A673 (cell line): ENCODE measurements around the gene TMCC1. TPM values are rescaled to one million over a fixed set of nuclear protein-coding genes. Genes with fewer than 3 reads are reported as not detected.

ENCODE experiments used
- BruUV-seq: library from RNA; stranded (reverse); fragments of 400-500 nt; replicated peaks from 2 replicates; lab custom pipeline; 2021; lab: Mats Ljungman, UMichigan
- CTCF ChIA-PET: fragments of 300-600 bp; sonication (Branson Sonifier 250); formaldehyde crosslinking; loops from one replicate; lab custom pipeline; 2022; ENCODE audit warnings: antibody characterized with exemption; lab: Charles Lee
- POLR2A ChIA-PET: fragments of 300-600 bp; sonication (Branson Sonifier 250); formaldehyde crosslinking; loops from one replicate; lab custom pipeline; 2022; ENCODE audit warnings: antibody characterized with exemption; ENCODE audit not compliant: low non-redundant PET; lab: Charles Lee
- DNase-seq: peaks from one replicate; pipeline ENCODE4 v3.0.0-alpha.2; 2015; ENCODE audit warnings: low spot score
- H3K27ac ChIP-seq: fragments of 200-600 bp; sonication (generic); 2 replicates; pipeline ENCODE4 v1.5.1; 2016; ENCODE audit warnings: mixed run types, low read depth, mild to moderate bottlenecking, mixed read lengths, antibody characterized with exemption, low read length; ENCODE audit not compliant: poor library complexity, severe bottlenecking
- H3K27me3 ChIP-seq: fragments of 200-600 bp; sonication (generic); replicated peaks from 2 replicates; pipeline ENCODE4 v1.6.1; 2017; ENCODE audit warnings: mixed run types, low read depth, mild to moderate bottlenecking, mixed read lengths, antibody characterized with exemption, low read length; ENCODE audit not compliant: insufficient read depth, poor library complexity
- H3K36me3 ChIP-seq: fragments of 200-600 bp; sonication (generic); 2 replicates; pipeline ENCODE4 v1.6.1; 2016; ENCODE audit warnings: mixed run types, mild to moderate bottlenecking, mixed read lengths, antibody characterized with exemption, low read length; ENCODE audit not compliant: insufficient read depth, poor library complexity, severe bottlenecking
- H3K4me1 ChIP-seq: fragments of 200-600 bp; sonication (generic); 2 replicates; pipeline ENCODE4 v1.6.1; 2017; ENCODE audit warnings: mixed run types, mild to moderate bottlenecking, mixed read lengths, antibody characterized with exemption, low read length; ENCODE audit not compliant: insufficient read depth, poor library complexity, severe bottlenecking
- H3K4me3 ChIP-seq: fragments of 200-600 bp; sonication (generic); 2 replicates; pipeline ENCODE4 v1.5.1; 2016; ENCODE audit warnings: low read depth, mixed run types, mild to moderate bottlenecking, mixed read lengths, low read length; ENCODE audit not compliant: poor library complexity, severe bottlenecking
- H3K9me3 ChIP-seq: fragments of 200-600 bp; sonication (generic); 2 replicates; pipeline ENCODE4 v1.6.1; 2016; ENCODE audit warnings: mixed run types, low read depth, mild to moderate bottlenecking, mixed read lengths, antibody characterized with exemption, low read length; ENCODE audit not compliant: poor library complexity, severe bottlenecking
- CTCF ChIP-seq: fragments of 300-800, 200-600 bp; sonication (generic); conservative IDR thresholded peaks from 2 replicates; pipeline ENCODE4 v1.5.1; 2017; ENCODE audit warnings: low read depth, mild to moderate bottlenecking, antibody characterized with exemption, low read length, moderate library complexity, mixed read lengths
- EZH2 ChIP-seq: fragments of 200-600 bp; sonication (generic); IDR thresholded peaks from 2 replicates; pipeline ENCODE4 v1.6.1; 2017; ENCODE audit warnings: borderline replicate concordance, low read depth, mild to moderate bottlenecking, mixed read lengths, antibody characterized with exemption, low read length; ENCODE audit not compliant: poor library complexity, severe bottlenecking
- intact Hi-C: fragments of 100-400 bp; cut with micrococcal nuclease; formaldehyde crosslinking; loops from one replicate; pipeline ENCODE4 v1.10.0; 2022; ENCODE audit not compliant: unreplicated experiment
- total RNA-seq: library from RNA; stranded (reverse); gene quantifications from 2 replicates; pipeline ENCODE4 v1.2.3, GENCODE V29; 2021

Gene TMCC1
- total RNA-seq, 1 experiment from 2014 or later, result 29.4 TPM

GRCh38 chr3:129636082-129636481 is 257.4 kb downstream of the TMCC1 start:
- ChIA-PET POLR2A (no interaction called here), CTCF (no interaction called here)
- BruUV-seq, result no TSS peak
- H3K9me3 ChIP-seq, result no peaks in the 10 kb centered on the region
- H3K4me3 ChIP-seq, result no peak overlapping the region
- TF ChIP-seq EZH2 (no peak), CTCF (no peak)
- no peaks in the 10 kb centered on the region for H3K4me1 ChIP-seq
- H3K36me3 ChIP-seq, result no peaks in the 10 kb centered on the region
- no peak for DNase-seq
- intact Hi-C loops, result no loop called here
- H3K27me3 ChIP-seq, result no peaks in the 10 kb centered on the region
- no peak overlapping the region for H3K27ac ChIP-seq

- DNase-seq, result no peak
- no peaks in the 10 kb centered on the region for H3K4me1 ChIP-seq
- no peak overlapping the region for H3K27ac ChIP-seq
- BruUV-seq, result no TSS peak
- TF ChIP-seq EZH2, result no peak
- no peak for TF ChIP-seq CTCF
- ChIA-PET CTCF (no interaction called here), POLR2A (no interaction called here)
- H3K4me3 ChIP-seq, result no peak overlapping the region
- intact Hi-C loops, result no loop called here
- no peaks in the 10 kb centered on the region for H3K9me3 ChIP-seq
- H3K27me3 ChIP-seq, result no peaks in the 10 kb centered on the region
- H3K36me3 ChIP-seq, result no peaks in the 10 kb centered on the region
Measured at GRCh38 chr3:129635656-129636055, 257.9 kb downstream of the TMCC1 start.

- no peak for TF ChIP-seq CTCF
- no peak for TF ChIP-seq EZH2
- no TSS peak for BruUV-seq
- POLR2A ChIA-PET, result interaction anchor here (0.6 kb wide), 1 partner anchor 15 kb away, joined by 4 read pairs; no protein-coding TSS in a partner anchor
- Histone ChIP-seq H3K36me3 (no peaks in the 10 kb centered on the region), H3K27ac (no peak overlapping the region), H3K4me3 (no peak overlapping the region), H3K27me3 (no peaks in the 10 kb centered on the region), H3K9me3 (no peaks in the 10 kb centered on the region), H3K4me1 (no peaks in the 10 kb centered on the region)
- intact Hi-C loops, result no loop called here
- no peak for DNase-seq
- CTCF ChIA-PET, result no interaction called here
Measured at GRCh38 chr3:129633751-129634481, 259.6 kb downstream of the TMCC1 start.
